Upper lobe of left lung (tissue), 6 donors: ENCODE results near the gene LONP2. TPM values are rescaled to one million over a fixed set of nuclear protein-coding genes. Genes with fewer than 3 reads are reported as not detected.
A peak's percentile ranks its signal among the peaks of the same experiment; 100 is the strongest.

Experiments used
- ATAC-seq, 2 donors: fragments of 200-7000 bp; cut with Tn5 transposase; one replicate each; pipeline ENCODE4 v1.9.1; 2022; ENCODE audit warnings: mild to moderate bottlenecking in 2 of 2, moderate library complexity in 2 of 2; ENCODE audit not compliant: low FRiP score in 2 of 2
- DNase-seq, 2 donors: peaks; one replicate each; pipeline ENCODE4 v3.0.0-alpha.2; 2019 to 2020
- H3K27ac ChIP-seq, 4 donors: fragments of 200-600 bp; sonication (generic); one replicate each; pipeline ENCODE4 v1.5.1; 2016 to 2019
- H3K27me3 ChIP-seq, 4 donors: fragments of 200-600 bp; sonication (generic); one replicate each; pipeline ENCODE4 v1.5.1; 2017 to 2019
- H3K36me3 ChIP-seq, 4 donors: fragments of 200-600 bp; sonication (generic); one replicate each; pipeline ENCODE4 v1.5.1; 2016 to 2019
- H3K4me1 ChIP-seq, 4 donors: fragments of 200-600 bp; sonication (generic); one replicate each; pipeline ENCODE4 v1.5.1; 2018 to 2019
- H3K4me3 ChIP-seq, 4 donors: fragments of 200-600 bp; sonication (generic); one replicate each; pipeline ENCODE4 v1.5.1; 2017 to 2019; ENCODE audit warnings: mild to moderate bottlenecking in 2 of 4, moderate library complexity in 1 of 4
- H3K9me3 ChIP-seq, 4 donors: fragments of 200-600 bp; sonication (generic); one replicate each; pipeline ENCODE4 v1.5.1; 2018 to 2019
- EP300 ChIP-seq, 4 donors: sonication (generic); formaldehyde crosslinking; IDR thresholded peaks; one replicate each; pipeline ENCODE4 v1.5.1; 2017; ENCODE audit warnings: antibody characterized with exemption in 4 of 4, control low read depth in 2 of 4
- POLR2A ChIP-seq, 4 donors: fragments of 450-650 bp; IDR thresholded peaks; one replicate each; pipeline ENCODE4 v1.5.1; 2016 to 2017; ENCODE audit warnings: antibody characterized with exemption in 4 of 4, mild to moderate bottlenecking in 2 of 4
- POLR2AphosphoS5 ChIP-seq, 2 donors: sonication (generic); formaldehyde crosslinking; IDR thresholded peaks; one replicate each; pipeline ENCODE4 v1.5.1; 2017; ENCODE audit warnings: antibody characterized with exemption in 2 of 2
- WGBS, 2 donors: methylation state at CpG; one replicate each; pipeline ENCODE4 v1.1.5; 2017 to 2018; 5-methylcytosine and 5-hydroxymethylcytosine counted together
- total RNA-seq, 6 donors: library from RNA; depleted of rRNA in 4 of 6; stranded (reverse); fragments of >200 nt in 4 of 6; gene quantifications; one replicate each; pipeline versions ENCODE4 v1.1.0 to v1.2.1, GENCODE V29; 2016 to 2021
- TF ChIP-seq, protein P1 (sequence below), 6 experiments: fragments of 450-650 bp in 4 of 6; fragments of 200-600 bp in 2 of 6; sonication (generic) in 2 of 6; IDR thresholded peaks; one replicate each; pipeline ENCODE4 v1.5.1; 2016 to 2019; ENCODE audit warnings: antibody characterized with exemption in 6 of 6
- donor health status: DM: no; HTN: no; CAD: no; lungs with moderate emphysema.
- donor health status: DM: no; HTN: yes; CAD: no; lungs with severe emphysema.

LONP2 gene
- total RNA-seq, 6 donors from 2014 or later, result 47.9 to 104 (median 57.8) TPM

DNA sequence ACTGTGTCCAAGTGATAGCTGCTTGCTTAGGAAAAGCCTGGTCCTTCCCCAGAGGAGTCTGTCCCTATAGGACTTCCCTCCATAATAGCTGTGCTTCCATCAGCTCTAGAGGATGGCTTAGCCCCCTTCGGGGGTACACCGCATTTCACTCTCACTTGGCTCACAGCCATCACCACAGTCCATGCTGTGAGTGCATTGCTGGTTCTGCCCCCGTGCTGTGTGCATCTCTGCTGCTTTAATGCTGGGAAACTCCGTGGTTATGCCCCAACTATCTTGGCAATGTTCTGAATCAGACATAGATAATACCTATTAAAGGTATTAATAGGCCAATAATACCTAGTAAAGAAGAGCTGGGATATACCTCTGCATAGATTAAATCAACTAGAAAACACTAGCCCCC is 82.8 kb downstream of the LONP2 start:
- no peak overlapping the region for H3K4me3 ChIP-seq
- H3K27ac ChIP-seq, result no peak overlapping the region
- no peaks in the 10 kb centered on the region for H3K9me3 ChIP-seq
- DNase-seq (no peak), ATAC-seq (no peak)
- peaks cover 0 to 14% (median 0%) of the 10 kb centered on the region in 4 donors for H3K36me3 ChIP-seq
- 83 to 85% methylated on average over 4 of the region's 4 CpGs for WGBS, 2 donors
- H3K4me1 ChIP-seq, result peaks cover 6 to 13% (median 10%) of the 10 kb centered on the region in 4 donors
- H3K27me3 ChIP-seq, result no peaks in the 10 kb centered on the region
- TF ChIP-seq EP300 (IDR thresholded peaks at IDR 0.05), result no peak
- TF ChIP-seq POLR2AphosphoS5 (IDR thresholded peaks at IDR 0.05), result no peak
- TF ChIP-seq, protein P1, sequence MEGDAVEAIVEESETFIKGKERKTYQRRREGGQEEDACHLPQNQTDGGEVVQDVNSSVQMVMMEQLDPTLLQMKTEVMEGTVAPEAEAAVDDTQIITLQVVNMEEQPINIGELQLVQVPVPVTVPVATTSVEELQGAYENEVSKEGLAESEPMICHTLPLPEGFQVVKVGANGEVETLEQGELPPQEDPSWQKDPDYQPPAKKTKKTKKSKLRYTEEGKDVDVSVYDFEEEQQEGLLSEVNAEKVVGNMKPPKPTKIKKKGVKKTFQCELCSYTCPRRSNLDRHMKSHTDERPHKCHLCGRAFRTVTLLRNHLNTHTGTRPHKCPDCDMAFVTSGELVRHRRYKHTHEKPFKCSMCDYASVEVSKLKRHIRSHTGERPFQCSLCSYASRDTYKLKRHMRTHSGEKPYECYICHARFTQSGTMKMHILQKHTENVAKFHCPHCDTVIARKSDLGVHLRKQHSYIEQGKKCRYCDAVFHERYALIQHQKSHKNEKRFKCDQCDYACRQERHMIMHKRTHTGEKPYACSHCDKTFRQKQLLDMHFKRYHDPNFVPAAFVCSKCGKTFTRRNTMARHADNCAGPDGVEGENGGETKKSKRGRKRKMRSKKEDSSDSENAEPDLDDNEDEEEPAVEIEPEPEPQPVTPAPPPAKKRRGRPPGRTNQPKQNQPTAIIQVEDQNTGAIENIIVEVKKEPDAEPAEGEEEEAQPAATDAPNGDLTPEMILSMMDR (IDR thresholded peaks at IDR 0.05), result no peak
- no peak for TF ChIP-seq POLR2A (IDR thresholded peaks at IDR 0.05)

DNA sequence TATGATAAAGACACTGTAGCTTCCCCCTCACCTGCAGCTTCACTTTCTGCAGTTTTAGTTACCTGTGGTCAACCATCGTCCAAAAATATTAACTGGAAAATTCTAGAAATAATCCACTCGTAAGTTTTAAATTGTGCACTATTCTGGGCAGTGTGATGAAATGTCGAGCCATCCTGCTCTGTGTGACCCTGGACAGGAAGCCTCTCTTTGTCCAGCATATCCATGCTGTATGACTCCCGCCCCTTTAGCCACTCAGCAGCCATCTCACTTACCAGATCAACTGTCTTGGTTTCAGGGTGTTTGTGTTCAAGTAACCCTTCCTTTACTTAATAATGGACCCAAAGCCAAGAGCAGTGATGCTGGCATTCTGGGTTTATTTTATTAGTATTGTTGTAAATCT is 85.0 kb downstream of the LONP2 start:
- no peak overlapping the region for H3K4me3 ChIP-seq
- TF ChIP-seq, protein P1 (IDR thresholded peaks at IDR 0.05), result no peak
- no peak for TF ChIP-seq POLR2A (IDR thresholded peaks at IDR 0.05)
- no peak for TF ChIP-seq POLR2AphosphoS5 (IDR thresholded peaks at IDR 0.05)
- no peak for TF ChIP-seq EP300 (IDR thresholded peaks at IDR 0.05)
- H3K27ac ChIP-seq, result no peak overlapping the region
- peaks cover 0 to 13% (median under 1%) of the 10 kb centered on the region in 4 donors for H3K36me3 ChIP-seq
- WGBS, 2 donors, result 63 to 85% methylated on average over 4 of the region's 4 CpGs
- H3K4me1 ChIP-seq, result peaks cover 6 to 13% (median 10%) of the 10 kb centered on the region in 4 donors
- no peaks in the 10 kb centered on the region for H3K27me3 ChIP-seq
- no peak for ATAC-seq
- no peak for DNase-seq
- no peaks in the 10 kb centered on the region for H3K9me3 ChIP-seq

- H3K27ac ChIP-seq, result no peak overlapping the region
- ATAC-seq (no peak), DNase-seq (no peak)
- WGBS, 2 donors, result 97 to 100% methylated on average over 2 of the region's 2 CpGs
- no peak overlapping the region for H3K4me3 ChIP-seq
- H3K27me3 ChIP-seq, result no peaks in the 10 kb centered on the region
- peaks cover 6 to 13% (median 10%) of the 10 kb centered on the region in 4 donors for H3K4me1 ChIP-seq
- TF ChIP-seq POLR2AphosphoS5 (IDR thresholded peaks at IDR 0.05) (no peak), EP300 (IDR thresholded peaks at IDR 0.05) (no peak)
- H3K36me3 ChIP-seq, result peaks cover 4 to 21% (median 10%) of the 10 kb centered on the region in 4 donors
- no peaks in the 10 kb centered on the region for H3K9me3 ChIP-seq
Observed at GRCh38 chr16:48330189-48330840, 86.2 kb downstream of the LONP2 start.

DNA sequence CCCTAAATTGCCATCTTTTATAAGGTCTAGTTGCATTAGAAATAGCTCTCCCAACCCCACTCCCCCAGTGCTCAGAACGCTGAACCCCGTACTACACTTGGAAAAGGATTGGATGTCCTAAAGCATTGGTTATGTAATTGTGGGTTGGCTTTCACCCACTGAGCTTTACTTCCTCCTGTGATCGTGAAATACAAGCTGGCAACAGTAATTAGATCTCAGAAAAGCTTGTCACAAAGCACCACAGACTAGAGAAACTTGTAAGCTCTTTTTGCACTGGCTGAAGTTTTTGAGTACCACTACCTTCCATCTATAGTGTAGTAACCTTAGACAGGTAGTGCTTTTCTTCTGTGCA is 86.7 kb downstream of the LONP2 start:
- Histone ChIP-seq H3K36me3 (peaks cover 4 to 23% (median 10%) of the 10 kb centered on the region in 4 donors), H3K9me3 (no peaks in the 10 kb centered on the region), H3K4me3 (no peak overlapping the region), H3K27ac (no peak overlapping the region), H3K4me1 (peaks cover 6 to 13% (median 10%) of the 10 kb centered on the region in 4 donors), H3K27me3 (no peaks in the 10 kb centered on the region)
- ATAC-seq (peak in 1 of 2 donors; percentile 60), DNase-seq (no peak)
- TF ChIP-seq POLR2A (IDR thresholded peaks at IDR 0.05), result no peak
- TF ChIP-seq POLR2AphosphoS5 (IDR thresholded peaks at IDR 0.05), result no peak
- TF ChIP-seq, protein P1 (IDR thresholded peaks at IDR 0.05), result no peak
- TF ChIP-seq EP300 (IDR thresholded peaks at IDR 0.05), result no peak
- WGBS, 2 donors, result 23 to 30% methylated on average over 3 of the region's 3 CpGs

GRCh38 chr16:48332978-48333377 is 88.9 kb downstream of the LONP2 start:
- H3K4me3 ChIP-seq, result no peak overlapping the region
- H3K27ac ChIP-seq, result no peak overlapping the region
- TF ChIP-seq, protein P1 (IDR thresholded peaks at IDR 0.05), result no peak
- TF ChIP-seq EP300 (IDR thresholded peaks at IDR 0.05) (no peak), POLR2A (IDR thresholded peaks at IDR 0.05) (no peak), POLR2AphosphoS5 (IDR thresholded peaks at IDR 0.05) (no peak)
- no peaks in the 10 kb centered on the region for H3K27me3 ChIP-seq
- peaks cover 4 to 27% (median 11%) of the 10 kb centered on the region in 4 donors for H3K36me3 ChIP-seq
- no peaks in the 10 kb centered on the region for H3K9me3 ChIP-seq
- peaks cover 6 to 13% (median 10%) of the 10 kb centered on the region in 4 donors for H3K4me1 ChIP-seq
- no peak for ATAC-seq
- WGBS, 2 donors, result 86 to 88% methylated on average over 5 of the region's 5 CpGs
- DNase-seq, result no peak
